HT-29 (cell line): ENCODE results near the gene C19orf47. TPM values are rescaled to one million over a fixed set of nuclear protein-coding genes. Genes with fewer than 3 reads are reported as not detected.

ENCODE experiments used
- DNase-seq: peaks from one replicate; pipeline ENCODE4 v3.0.0-alpha.2; 2015; ENCODE audit warnings: low spot score
- total RNA-seq: library from RNA; depleted of rRNA; stranded (reverse); fragments of >200 nt; shearing (Covaris generic); gene quantifications from 2 replicates; pipeline ENCODE4 v1.2.3, GENCODE V29; 2014

Gene C19orf47
- total RNA-seq, 1 experiment from 2014 or later, result 36.9 TPM

DNA sequence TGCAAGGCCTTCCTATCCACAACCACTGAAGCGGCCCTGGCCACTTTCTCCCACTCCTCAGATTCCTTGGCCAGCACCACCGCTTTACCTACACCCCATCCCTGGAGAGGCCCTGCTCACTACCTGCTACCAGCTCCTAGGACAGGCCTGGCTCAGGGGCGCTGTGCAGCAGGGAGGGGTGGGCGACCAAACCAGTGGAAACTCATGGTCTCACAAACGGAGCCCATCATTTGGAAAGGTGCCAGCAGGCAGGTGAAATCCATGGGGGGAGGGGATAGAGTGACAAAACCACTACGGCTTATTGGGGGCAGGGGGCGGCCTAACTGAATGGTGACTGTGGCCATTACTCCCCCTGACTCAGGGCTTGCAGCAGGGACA, 27.6 kb downstream of the C19orf47 start:
- no peak for DNase-seq

DNA sequence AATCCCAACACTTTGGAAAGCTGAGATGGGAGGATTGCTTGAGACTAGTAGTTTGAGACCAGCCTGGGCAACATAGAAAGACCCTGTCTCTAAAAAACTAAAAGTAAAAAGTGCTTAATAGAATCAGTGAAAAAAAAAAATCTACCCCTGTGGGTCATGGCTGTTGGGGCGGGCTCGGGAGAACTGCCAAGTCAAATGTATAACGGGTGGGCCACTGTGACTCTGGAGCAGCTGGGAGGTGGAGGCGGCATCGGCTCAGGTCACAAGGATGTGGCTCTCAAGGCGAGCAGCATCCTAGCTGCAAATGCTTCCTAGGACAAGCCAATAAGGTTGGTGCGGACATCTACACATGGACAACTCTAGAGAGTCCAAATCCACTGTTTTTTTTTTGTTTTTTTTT, 30.9 kb downstream of the C19orf47 start:
- no peak for DNase-seq

DNA sequence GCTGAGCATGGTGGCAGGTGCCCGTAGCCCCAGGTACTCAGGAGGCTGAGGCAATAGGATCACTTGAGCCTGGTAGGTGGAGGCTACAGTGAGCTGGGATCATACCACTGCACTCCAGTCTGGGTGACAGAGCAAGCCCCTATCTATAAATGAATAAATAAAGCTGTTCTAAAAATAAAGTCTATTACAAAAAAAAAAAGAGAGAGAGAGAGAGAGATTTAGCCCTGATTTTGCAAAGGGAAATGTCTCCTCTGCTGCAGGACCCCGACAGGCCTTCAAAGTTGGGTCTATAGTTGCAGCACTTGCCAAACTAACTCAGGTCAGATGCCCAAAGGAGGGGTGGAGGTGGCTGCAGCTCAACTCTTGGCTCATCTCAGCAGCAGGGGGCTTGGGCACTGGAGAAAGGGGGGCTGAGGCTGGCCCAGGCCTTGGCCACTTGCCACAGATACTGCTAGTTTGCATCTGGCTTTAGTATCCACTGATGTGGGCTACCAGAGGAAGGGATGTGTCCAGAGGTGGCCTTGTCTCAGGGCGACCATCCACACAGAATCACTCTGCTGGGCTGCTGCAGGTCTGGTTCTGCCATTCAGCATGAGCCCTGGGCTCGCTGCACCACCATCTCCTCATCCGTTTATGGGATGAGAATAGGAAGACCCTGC, 32.3 kb downstream of the C19orf47 start:
- DNase-seq, result no peak

DNA sequence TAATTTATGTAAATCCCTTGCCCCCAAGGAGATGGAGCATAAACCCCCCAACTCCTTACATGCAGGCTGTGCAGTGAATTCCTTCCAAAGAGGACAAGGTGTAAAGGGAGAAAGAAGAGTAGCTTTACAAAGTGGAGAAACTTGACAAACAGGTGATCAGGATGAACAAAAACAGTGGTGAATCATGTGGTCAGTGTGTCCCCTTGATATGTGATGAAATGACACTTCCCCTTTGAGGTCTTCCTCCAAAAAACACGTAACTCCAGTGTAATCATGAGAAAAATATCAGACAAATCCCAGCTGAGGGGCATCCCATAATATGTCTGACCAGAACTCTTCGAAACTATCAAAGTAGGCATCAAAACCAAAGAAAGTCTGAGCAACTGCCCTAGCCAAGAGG, 33.5 kb downstream of the C19orf47 start:
- no peak for DNase-seq

DNA sequence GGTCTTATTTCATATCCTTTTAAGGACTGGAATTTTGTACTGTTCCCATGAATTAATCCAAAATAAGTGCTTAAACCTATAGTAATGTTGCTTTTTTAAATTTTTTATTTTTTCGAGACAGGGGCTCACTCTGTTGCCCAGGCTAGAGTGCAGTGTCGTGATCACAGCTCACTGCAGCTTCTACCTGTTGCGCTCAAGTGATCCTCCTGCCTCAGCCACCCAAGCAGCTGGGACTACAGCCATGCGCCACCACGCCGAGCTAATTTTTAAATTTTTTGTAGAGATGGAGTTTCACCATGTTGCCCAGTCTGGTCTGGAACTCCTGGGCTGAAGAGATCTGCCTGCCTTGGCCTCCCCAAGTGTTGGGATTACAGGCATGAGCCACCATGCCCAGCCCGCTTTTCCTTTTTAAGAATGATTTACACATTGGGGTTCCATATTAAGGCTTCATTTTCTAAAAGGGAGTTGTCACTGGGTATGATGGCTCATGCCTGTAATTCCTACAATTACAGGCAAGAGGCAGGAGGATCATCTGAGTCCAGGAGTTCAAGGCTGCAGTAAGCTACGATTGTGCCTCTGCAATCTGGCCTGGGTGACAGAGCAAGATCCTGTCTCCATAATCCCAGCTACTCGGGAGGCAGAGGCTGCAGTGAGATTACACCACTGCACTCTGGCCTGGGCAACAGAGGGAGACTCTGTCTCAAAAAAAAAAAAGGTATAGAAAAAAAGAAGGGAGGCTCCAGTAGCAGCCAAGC, 34.8 kb downstream of the C19orf47 start:
- DNase-seq, result no peak

DNA sequence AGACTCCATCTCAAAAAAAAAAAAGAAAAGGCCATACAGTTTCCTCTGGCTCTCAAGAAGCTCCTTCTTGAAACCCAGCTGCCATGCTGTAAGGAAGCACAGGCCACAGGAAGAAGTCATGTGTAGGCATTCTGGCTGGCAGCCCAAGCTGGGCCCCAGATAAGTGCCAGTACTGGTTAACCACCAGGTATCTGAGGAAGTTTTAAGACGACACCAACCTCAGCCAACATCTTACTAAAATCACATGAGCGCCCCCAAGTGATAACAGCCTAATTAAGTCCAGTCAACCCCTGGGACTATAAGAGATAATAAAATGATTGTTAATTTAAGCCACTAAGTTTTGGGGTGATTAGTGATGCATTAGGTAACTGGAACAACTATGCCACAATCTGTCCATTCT, 35.7 kb downstream of the C19orf47 start:
- DNase-seq, result no peak

DNA sequence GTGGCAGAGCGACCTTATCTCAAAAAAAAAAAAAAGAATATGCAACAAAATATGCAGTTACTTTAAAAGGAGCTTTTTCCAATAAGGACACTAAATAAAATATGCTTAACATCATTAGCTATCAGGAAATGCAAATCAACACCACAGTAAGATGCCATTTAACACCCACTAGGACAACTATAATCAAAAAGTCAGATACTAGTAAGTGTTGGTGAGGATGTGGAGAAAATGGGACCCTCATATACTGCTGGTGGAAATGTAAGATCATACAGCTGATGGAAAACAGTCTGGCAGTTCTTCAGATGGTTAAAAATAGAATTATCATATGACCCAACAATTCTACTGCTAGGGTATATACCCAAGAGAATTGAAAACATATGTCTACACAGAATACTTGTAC, 38.5 kb downstream of the C19orf47 start:
- DNase-seq, result no peak

DNA sequence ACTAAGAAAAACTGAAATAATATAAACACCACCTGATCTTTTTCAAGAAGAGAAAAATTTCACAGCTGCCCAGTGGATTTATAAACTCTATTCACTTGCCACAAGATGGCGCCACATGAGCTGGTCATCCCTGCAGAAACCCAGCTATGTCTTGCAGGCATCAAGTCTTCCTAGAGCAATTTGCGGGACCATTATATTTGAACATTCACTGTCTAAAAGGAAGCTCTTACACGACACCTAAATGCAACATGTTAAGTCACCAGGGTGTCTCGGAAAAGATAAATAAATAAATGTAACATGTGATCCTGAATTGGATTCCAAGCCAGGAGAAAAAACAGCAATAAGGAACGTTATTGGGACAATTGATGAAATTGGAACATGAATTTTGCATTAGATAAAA, 42.8 kb downstream of the C19orf47 start:
- peak; percentile 94 for DNase-seq

DNA sequence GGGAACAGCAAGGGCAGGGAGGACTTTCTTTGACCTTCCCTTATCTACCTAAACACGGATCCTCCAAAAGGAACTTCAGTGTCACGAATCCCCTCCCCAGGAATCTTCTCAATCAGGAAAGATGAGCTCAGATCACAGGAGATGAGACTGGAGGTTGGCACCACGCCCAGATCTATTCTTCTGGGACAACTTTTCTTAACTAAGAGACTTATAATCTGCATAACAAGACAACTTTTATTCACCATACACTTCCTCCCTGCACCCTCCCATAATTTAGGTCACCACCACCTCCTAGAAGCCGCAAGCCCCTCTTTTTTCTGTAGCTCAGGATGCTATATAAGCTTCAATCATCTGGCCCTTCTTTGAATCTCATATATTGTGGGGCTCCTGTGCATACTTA, 43.9 kb downstream of the C19orf47 start:
- no peak for DNase-seq

DNA sequence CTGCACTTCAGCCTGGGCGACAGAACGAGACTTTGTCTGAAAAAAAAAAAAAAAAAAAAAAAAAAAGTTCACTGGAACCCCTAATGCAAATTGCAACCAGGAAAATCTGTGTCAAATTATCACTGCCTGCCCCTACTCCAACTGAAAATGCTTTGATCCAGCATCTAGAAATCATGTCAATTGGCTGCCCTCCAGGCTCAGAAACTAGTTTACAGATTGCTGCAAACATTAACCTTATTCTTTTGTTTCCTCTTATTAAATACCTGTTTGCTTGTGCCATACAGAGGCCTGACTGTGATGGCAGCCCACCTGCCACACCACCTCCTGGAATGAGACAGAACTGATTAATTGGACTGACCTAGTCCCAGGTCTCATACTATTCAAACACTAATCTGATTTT, 44.4 kb downstream of the C19orf47 start:
- no peak for DNase-seq

DNA sequence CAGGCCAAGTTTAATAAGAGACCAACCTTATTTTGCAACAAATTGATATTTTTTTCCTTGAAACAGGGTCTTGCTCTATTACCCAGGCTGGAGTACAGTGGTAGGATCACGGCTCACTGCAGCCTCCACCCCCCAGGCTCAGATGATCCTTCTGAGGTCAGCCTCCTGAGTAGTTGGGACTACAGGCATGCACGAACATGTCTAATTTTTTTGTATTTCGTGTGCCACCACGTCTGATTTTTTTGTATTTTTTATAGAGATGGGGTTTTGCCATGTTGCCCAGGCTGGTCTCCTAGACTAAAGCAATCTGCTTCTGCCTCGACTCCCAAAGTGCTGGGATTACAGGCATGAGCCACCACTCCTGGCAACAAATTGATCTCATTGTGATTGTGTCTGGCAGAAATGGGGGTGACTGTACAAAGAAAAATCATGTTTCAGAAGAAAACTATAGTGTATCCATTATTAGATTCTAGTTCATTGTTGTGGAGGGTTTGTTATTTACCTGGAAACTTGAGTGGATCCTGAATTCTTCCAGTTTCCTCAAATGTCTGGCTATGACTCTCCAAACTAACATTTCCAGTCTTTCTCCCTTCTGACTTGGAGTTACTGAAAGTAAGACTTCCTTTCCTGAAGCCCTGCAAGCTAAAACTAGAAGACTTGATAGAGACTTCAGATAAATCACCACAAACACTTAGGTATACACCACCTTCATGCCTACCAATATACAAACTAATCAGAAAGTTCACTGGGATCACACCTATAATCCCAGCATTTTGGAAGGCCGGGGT, 45.8 kb downstream of the C19orf47 start:
- no peak for DNase-seq

DNA sequence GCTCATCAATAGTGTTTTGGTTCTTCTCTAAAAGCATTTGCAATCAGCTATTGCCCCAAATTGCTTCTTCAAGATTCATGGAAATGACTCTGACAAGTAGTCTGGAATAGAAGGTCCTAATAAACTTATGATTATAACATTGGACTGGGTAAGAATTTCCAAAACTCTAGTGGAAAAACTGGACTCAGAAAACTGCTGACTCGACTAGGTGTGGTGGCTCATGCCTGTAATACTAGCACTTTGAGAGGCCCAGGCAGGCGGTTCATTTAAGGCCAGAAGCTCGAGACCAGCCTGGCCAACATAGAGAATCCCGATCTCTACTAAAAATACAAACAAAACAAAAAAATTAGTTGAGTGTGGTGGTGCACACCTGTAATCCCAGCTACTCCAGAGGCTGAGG, 47.5 kb downstream of the C19orf47 start:
- no peak for DNase-seq

DNA sequence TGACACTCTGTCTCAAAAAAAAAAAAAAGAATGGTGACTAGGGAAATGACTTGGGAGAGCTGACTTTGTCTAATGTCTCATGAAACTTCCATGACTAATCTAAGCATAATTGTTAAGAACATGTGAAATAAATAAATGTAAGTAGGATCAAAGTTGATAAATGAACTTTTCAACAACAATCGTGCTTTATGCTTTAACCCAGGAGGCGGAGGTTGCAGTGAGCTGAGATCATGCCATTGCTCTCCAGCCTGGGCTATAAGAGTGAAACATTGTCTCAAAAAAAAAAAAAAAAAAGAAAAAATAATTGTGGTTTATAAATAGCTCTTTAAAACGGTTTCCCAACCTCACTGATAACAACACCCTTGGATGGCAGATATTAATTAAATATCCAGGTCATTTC, 50.2 kb downstream of the C19orf47 start:
- no peak for DNase-seq

DNA sequence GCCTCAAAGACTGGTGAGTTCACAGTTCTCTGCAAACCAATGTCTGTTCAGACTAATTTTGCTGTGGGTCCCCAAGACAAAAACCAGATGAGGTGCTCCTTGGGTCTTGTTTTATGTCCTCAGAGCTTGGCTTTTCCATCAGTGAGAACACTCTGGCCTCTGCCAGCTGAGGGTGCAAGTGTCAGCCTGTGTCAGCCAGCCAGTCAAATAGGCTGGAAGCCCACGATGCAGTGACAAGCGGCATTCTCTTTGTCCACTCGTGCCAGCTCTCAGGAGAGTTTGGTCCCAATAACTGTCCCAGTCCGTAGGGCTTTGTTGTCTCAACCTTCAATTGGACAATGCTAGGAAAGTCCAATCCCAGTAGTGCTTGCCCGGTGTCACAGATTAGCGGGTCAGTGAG, 53.6 kb downstream of the C19orf47 start:
- no peak for DNase-seq

DNA sequence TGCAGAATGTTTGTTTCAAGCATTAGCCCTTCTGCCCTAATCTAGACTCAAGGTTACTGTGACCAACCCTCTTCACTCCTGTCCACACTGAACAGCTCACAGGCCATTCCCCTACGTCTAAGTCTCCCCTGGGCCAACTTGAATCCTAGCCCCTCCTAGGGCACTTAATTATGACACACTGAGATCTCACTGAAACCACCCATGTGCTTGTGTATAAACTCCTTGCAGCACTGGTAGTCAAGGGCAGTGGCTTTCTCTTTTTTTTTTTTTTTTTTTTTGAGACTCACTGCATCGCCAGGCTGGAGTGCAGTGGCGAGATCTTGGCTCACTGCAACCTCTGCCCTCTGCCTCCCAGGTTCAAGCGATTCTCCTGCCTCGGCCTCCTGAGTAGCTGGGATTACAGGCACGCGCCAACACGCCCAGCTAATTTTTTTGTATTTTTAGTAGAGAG, 61.2 kb downstream of the C19orf47 start:
- no peak for DNase-seq

DNA sequence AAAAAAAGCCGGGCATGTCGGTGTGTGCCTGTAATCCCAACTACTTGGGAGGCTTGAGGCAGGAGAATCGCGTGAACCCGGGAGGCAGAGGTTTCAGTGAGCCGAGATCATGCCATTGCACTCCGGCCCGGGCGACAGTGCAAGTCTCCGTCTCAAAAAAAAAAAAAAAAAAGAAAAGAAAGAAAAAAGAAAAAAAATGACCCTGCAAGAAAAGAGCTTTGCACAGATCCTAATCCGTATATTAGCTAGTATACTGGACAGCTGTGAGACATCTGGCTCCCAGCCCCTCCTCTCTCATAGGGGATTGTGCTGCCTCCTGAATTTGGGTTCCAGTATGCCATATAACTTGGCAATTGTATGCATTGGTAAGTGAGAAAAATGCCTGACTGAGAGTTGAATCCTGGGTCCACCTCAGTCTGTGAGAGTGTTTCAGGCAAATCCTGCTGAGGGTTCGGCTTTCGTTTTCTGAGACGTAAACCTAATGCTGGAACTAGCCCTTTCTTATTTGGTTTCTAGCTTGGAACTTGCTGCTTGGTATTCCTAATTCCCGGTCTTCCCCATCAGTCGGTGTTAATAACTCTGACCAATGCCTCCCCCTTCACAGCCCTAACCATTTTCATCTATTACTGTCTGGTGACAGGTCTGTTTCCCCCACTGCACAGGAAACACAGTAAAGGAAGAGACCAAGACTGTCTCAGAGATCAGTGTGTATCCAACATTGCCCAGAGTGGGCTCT, 61.8 kb downstream of the C19orf47 start:
- DNase-seq, result no peak

DNA sequence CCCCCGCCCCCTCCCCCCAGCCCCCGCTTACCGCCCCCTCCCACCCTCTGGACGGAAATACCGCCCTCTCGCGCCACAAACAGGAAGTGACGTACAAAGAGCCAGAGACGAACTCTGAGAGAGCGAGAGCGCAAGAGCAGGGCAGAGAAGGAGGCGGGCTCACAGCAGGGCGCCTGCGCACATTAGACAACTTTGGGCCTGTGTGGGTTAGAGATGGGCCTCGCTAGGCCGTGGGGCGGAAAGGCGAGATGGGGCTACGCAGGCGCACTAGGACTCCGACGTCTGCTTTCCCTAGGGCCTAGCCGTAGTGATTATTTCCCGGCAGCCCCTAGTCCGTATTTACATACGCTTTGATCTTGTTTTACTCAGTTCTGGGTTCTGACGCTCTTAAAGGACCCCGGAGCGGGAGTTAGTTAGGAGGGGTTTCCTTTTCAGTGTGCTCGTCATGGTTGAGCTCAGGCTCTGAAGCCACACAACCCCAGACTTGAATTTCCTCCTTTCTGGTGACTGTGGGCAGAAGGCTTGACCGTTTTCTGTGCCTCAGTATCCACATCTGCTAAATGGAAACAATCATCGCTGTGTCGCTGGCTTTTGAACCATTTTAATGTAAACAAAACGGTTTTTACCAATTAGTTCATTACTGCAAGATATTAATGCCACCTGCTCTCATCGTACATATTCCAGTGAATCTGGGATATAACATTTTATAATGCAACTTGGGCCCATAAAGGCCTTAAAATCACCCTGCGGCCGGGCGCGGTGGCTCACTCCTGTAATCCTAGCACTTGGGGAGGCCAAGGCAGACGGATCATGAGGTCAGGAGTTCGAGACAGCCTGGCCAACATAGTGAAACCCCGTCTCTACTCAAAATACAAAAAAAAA, 62.6 kb downstream of the C19orf47 start:
- peak; percentile 100 for DNase-seq

DNA sequence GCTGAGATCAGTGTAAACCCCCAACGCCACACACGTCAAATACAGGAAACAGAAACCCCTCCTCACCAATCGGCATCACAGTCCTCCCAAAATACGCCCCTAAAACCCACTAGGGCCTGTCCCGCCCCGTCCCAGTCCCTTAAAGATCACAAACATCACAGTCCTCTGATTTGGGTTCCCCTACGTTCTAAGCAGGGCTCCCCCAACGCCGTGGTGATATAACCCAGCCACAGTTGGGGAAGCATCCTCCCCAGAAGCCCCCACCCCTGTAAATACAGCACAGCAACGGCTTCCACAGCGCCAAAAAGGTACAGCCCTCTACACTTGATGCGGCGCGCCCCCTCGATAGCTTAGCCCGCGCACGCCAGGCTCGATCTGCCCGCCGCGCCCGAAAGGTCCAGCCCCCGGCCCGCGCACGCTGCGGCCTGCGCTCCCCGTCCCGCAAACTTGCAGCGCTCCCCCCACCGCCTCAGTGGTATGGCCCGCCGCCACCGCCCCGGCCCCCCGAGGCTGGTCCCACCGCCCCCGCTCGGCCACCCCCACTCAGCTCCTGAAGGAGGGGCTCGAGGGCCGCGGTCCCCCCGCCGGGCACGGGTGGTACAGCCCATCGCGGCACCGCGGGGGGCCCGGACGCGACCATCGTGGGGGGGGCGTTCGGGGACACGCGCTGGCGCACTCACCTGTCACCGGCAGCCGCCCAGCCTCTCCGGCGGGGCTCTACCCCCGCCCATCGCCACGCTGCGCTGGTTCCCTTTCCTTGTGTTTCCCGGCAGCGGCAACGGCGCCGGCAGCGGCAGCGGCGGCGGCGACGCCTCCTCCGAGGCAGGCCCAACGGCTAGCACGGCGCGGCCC, 63.5 kb downstream of the C19orf47 start, which contains the start of gene AKT2:
AKT2 (minus strand) TSS at position 845 of the 852 bp plus-strand sequence. CDS start 20,078 bp downstream, outside the sequence.
- DNase-seq, result no peak

DNA sequence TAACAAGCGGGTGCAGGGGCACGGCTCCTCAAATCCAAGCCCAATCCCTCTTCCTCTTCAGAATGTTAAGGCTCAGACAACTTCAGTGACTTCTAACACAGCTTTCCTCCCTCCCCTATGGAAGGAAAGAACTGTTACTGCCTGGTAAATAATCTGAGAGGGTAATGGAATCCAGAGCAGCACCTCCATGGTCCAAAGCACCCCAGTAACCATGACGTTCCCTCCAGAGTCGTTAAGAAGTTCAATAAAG, 64.0 kb downstream of the C19orf47 start:
- peak; percentile 29 for DNase-seq
